Measurements from ENCODE around the gene RPL32. TPM values are rescaled to one million over a fixed set of nuclear protein-coding genes. Genes with fewer than 3 reads are reported as not detected.
"Not testable (repeated sequence)": the region's sequence is repeated elsewhere in the genome, so short reads cannot be mapped to it uniquely, and the experiment has no call there.

The RPL32 gene
- total RNA-seq, 4 donors from 2014 or later, result 784 to 1,554 (median 1,100) TPM

- Histone ChIP-seq H3K27me3 (peaks cover 0 to 7% (median 0%) of the 10 kb centered on the region in 4 donors), H3K27ac (replicated peaks in 1 of 4) (no peak overlapping the region), H3K36me3 (no peaks in the 10 kb centered on the region), H3K9me3 (no peaks in the 10 kb centered on the region), H3K4me3 (no peak overlapping the region), H3K4me1 (peaks cover 8 to 24% (median 19%) of the 10 kb centered on the region in 4 donors)
- TF ChIP-seq EP300 (IDR thresholded peaks at IDR 0.05) (no peak), POLR2AphosphoS5 (IDR thresholded peaks at IDR 0.05) (no peak), POLR2A (IDR thresholded peaks at IDR 0.05; ENCODE audit: low read depth) (no peak), CTCF (IDR thresholded peaks at IDR 0.05) (no peak)
- WGBS, result 97% methylated on average over 4 of the region's 5 CpGs
- DNase-seq (ENCODE audit: extremely low spot score), result no peak
- intact Hi-C loops (cut with DNase I), result no loop called here
Measured at GRCh38 chr3:12879191-12879815, 37.9 kb upstream of the RPL32 start.

GRCh38 chr3:12878758-12879157, 37.4 kb upstream of the RPL32 start:
- intact Hi-C loops (cut with DNase I); H3K27me3 ChIP-seq; H3K27ac ChIP-seq (replicated peaks in 1 of 4); H3K9me3 ChIP-seq; DNase-seq (ENCODE audit: extremely low spot score); H3K36me3 ChIP-seq; H3K4me3 ChIP-seq: not testable (repeated sequence)
- peaks cover 8 to 19% (median 13%) of the 10 kb centered on the region in 4 donors for H3K4me1 ChIP-seq
- WGBS, result 75% methylated on average over 2 of the region's 2 CpGs

- Histone ChIP-seq H3K36me3 (no peaks in the 10 kb centered on the region), H3K9me3 (no peaks in the 10 kb centered on the region), H3K4me1 (peaks cover 8 to 17% (median 11%) of the 10 kb centered on the region in 4 donors), H3K4me3 (no peak overlapping the region), H3K27me3 (peaks cover 0 to 7% (median 0%) of the 10 kb centered on the region in 4 donors), H3K27ac (replicated peaks in 1 of 4) (no peak overlapping the region)
- WGBS, result 100% methylated on average over 2 of the region's 2 CpGs
- intact Hi-C loops (cut with DNase I), result no loop called here
- DNase-seq (ENCODE audit: extremely low spot score), result no peak
- TF ChIP-seq POLR2AphosphoS5 (IDR thresholded peaks at IDR 0.05), result no peak
- TF ChIP-seq EP300 (IDR thresholded peaks at IDR 0.05), result no peak
- TF ChIP-seq POLR2A (IDR thresholded peaks at IDR 0.05; ENCODE audit: low read depth), result no peak
- no peak for TF ChIP-seq CTCF (IDR thresholded peaks at IDR 0.05)
Measured at GRCh38 chr3:12878141-12878574, 36.8 kb upstream of the RPL32 start.

- intact Hi-C loops (cut with DNase I), result no loop called here
- no peak for DNase-seq (ENCODE audit: extremely low spot score)
- H3K4me3 ChIP-seq, result no peak overlapping the region
- no peak overlapping the region for H3K27ac ChIP-seq (replicated peaks in 1 of 4)
- WGBS, result 92% methylated on average over 7 of the region's 7 CpGs
- H3K4me1 ChIP-seq, result peaks cover 8 to 17% (median 11%) of the 10 kb centered on the region in 4 donors
- TF ChIP-seq CTCF (IDR thresholded peaks at IDR 0.05) (no peak), EP300 (IDR thresholded peaks at IDR 0.05) (no peak), POLR2AphosphoS5 (IDR thresholded peaks at IDR 0.05) (no peak), POLR2A (IDR thresholded peaks at IDR 0.05; ENCODE audit: low read depth) (no peak)
- H3K36me3 ChIP-seq, result no peaks in the 10 kb centered on the region
- no peaks in the 10 kb centered on the region for H3K9me3 ChIP-seq
- peaks cover 0 to 7% (median 0%) of the 10 kb centered on the region in 4 donors for H3K27me3 ChIP-seq
Measured at GRCh38 chr3:12877040-12877439, 35.7 kb upstream of the RPL32 start.

GRCh38 chr3:12875857-12876836, 34.8 kb upstream of the RPL32 start:
- TF ChIP-seq CTCF (IDR thresholded peaks at IDR 0.05) (peak; percentile 14 to 40 (median 20)), POLR2A (IDR thresholded peaks at IDR 0.05; ENCODE audit: low read depth) (no peak)
- no peak for DNase-seq (ENCODE audit: extremely low spot score)
- H3K4me3 ChIP-seq, result peak overlapping the region; percentile 44 to 56 (median 49)
- H3K27ac ChIP-seq (replicated peaks in 1 of 4), result no peak overlapping the region
- peaks cover 0 to 7% (median 0%) of the 10 kb centered on the region in 4 donors for H3K27me3 ChIP-seq
- peaks cover 8 to 17% (median 11%) of the 10 kb centered on the region in 4 donors for H3K4me1 ChIP-seq
- WGBS, result 40% methylated on average over 1 of the region's 60 CpGs
- intact Hi-C loops (cut with DNase I), result no loop called here
- no peaks in the 10 kb centered on the region for H3K9me3 ChIP-seq
- H3K36me3 ChIP-seq, result no peaks in the 10 kb centered on the region

All from esophagus muscularis mucosa (tissue), 4 donors.